Stimulated activated CD4-positive, alpha-beta T cell treated with anti-CD3 and anti-CD28 coated beads, Interleukin-4, amount 100 ng/mL, for 1 hour (primary cell): ENCODE results near the gene NPLOC4.

ENCODE experiments used
- DNase-seq: peaks from one replicate; pipeline ENCODE4 v3.0.0-alpha.2; 2020

The NPLOC4 gene

DNA sequence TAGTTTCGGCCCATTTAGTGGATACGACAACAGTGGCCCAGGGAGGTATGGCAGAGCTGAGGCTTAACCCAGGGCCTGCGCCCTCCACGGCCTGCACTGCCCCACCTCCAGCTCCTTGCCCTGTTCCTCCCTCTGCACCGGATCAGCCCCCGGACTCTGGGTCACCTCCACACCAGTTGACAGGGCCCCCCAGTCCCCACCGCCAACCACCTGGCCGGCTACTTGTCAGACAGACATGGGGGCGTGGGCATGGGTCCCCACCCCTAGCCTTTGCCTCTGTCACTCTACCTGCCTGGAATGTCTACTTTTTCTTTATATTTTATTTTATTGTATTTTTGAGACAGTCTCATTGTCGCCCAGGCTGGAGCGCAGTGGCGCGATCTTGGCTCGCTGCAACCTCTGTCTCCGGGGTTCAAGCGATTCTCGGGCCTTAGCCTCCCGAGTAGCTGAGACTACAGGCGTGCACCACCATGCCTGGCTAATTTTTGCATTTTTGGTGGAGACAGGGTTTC lies 121.3 kb downstream of the NPLOC4 start:
- no peak for DNase-seq

DNA sequence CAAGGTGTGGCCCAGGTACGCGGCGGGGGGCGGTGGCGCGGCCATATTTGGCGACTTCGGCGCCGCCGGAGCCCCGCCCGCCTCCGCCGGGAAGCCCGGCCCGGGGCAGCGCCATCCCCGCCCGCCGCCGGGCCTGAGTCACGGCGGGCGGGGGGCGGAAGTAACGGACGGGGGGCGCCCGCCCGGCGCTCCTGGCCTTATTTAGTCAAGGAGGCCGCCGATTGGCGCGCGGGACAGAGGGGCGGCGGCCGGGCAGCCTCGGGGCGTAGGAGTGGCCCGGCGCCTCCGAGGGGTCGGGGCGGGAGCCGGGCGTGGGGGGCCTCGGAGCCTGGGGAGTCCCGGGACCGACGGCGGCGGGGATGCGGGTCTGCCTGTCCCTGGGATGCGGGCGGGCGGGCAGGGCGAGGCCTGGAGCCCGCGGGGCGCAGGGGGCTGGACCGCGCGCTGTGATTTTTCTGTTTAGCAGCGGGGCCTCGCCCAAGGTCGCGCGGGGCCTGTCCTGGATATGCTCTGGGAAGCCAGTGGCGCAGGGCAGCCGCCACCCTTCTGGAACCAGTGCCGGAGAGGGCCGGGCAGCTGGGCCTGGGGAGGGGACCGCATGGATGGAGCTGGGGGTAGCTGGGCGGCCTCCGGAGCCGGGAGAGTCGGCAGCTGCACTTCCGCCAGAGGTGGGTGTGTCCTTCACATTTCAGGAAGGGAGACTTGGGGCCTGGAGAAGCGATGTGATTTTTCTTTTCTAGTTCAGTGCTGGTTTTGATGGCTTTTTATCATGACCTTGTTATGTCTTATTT lies 122.0 kb downstream of the NPLOC4 start:
- peak; percentile 73 for DNase-seq

DNA sequence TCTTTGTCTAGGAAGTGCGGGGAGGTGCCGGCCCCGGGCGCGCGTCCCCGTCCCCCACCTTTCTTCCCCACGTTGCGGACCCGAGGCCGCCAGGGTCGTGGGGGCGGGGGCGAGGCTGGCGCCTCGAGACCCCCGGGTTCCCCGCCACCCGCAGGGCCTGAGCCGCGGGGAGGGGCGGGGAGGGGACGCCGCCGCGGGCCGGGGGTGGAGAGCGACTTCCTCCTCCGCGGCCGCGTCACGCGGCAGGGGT lies 122.5 kb downstream of the NPLOC4 start:
- DNase-seq = no peak

DNA sequence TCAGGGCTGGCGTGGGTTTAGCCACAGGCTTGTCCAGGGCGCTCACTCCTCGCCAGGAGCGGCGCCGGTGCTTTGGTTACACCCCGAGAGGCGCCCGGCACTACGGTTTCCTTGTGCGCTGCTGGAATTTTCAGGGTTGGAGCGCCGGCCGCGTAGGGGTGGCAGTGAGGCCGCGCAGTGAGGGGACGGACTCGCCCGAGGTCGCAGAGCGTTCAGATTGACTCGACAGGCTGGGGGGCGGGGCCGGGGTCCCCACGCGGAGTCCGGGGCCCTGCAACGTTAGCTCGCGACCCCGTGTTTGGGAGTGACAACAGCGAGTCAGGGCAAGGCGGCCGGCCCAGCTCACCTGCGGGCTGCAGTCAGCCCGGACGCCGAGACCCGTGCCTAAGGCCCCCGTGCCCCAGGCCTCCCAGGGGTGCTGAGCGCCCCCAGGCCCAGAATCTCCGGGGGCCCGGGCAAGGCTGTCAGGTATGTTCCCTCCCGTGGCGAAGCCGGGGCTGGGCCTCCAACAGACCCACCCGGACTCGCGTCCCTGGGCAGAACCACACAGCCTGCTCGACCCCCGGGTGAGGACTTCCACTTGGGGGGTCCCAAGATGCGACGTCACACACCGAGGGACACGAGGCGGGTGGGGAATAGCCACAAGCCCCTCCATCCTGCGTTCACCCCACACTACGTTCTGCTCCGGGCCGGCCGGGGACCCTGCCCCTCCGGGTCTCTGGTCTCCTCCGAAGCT lies 123.0 kb downstream of the NPLOC4 start:
- DNase-seq = peak; percentile 48

DNA sequence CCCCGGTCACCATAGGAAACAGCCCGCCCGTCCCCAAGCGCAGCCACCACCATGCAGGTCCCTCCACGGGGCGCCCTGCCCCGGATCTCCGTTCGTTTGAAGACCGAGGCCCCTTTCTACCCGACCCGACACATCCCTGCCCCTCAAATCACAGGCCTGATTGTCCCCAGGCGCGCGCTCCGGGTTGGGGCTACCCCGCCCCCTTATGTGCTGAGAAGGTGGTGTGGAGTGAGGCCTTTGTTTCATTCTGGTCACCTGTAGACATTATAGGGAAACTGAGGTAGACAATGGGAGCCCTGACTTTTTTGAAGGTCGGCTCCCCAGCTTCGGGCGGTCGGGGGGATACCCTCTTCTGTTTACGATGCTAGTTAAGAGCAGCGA lies 123.5 kb downstream of the NPLOC4 start:
- DNase-seq = peak; percentile 60

DNA sequence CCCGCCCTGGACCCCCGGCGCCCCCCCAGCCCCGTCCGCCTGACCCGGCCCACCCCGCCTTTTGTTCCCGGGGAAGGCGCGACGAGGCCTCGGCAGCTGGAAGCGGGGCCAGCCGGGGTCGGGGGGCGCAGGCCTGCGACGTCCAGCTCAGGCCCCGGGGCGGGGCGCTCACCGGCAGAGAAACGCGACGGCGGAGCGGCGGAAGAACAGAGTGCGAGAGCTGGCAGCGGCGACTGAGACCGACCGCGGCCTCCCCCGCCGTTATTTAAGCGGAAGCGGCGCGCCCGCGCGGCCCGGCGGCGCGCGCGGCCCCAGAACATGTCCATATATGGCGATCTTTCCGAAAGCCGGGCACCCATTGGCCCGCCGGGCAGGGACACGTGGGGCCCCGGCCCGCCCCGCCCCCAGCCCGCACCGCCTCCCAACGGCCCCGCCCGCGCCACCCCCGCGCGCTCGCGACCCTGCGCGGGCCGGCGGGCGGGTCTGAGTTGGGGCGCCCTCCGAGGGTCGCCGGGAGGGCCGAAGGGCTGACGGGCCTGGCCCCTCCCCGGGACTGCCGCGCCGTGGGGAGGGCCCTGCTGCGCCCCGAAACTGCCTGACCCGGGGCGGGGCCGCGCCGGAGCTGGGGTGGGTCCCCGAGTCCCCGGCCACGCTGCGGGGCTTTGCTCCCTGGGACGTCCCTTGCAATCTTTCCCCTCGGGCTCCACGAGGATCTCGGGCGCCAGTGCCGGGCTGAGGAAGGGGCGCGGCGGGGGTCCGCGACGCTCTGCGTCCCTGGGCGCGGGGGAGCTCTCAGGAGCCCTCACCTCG lies 124.1 kb downstream of the NPLOC4 start, which contains the start of gene ACTG1:
Gene ACTG1 (minus strand): TSS at position 238 of the 810 bp plus-strand sequence. CDS start 445 bp downstream, outside the sequence.
- DNase-seq = peak; percentile 90

DNA sequence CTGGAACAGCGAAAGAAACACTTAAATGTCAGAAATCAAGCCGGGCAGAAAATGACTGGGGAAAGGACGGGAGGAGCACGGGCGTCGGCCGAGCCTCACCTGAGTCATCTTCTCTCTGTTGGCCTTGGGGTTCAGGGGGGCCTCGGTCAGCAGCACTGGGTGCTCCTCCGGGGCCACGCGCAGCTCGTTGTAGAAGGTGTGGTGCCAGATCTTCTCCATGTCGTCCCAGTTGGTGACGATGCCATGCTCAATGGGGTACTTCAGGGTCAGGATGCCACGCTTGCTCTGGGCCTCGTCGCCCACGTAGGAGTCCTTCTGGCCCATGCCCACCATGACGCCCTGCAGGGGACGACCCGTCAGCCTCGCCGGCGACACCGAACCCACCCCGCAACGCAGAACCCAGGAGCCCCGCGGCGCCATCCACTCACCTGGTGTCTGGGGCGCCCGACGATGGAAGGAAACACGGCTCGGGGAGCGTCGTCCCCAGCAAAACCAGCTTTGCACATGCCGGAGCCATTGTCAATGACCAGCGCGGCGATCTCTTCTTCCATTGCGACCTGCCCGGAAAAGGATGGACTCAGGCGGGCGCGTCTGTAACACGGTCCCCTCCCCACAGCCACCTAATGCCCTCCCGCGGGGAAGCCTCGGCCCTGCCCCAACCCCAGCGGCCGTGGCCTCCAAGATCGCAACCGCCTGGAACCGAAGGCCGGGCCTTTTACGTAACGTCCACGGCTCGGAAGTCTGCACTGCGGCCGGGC lies 124.9 kb downstream of the NPLOC4 start:
- DNase-seq = no peak

DNA sequence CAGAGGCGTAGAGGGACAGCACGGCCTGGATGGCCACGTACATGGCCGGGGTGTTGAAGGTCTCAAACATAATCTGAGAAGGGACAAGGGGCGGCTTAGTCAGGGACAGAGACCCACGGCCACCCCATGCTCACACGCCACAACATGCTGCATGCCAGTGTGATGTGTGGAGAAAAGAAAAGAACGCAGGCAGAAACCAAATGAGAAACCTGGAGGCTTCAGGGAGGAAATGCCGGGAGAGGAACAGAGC lies 125.4 kb downstream of the NPLOC4 start:
- DNase-seq = no peak

DNA sequence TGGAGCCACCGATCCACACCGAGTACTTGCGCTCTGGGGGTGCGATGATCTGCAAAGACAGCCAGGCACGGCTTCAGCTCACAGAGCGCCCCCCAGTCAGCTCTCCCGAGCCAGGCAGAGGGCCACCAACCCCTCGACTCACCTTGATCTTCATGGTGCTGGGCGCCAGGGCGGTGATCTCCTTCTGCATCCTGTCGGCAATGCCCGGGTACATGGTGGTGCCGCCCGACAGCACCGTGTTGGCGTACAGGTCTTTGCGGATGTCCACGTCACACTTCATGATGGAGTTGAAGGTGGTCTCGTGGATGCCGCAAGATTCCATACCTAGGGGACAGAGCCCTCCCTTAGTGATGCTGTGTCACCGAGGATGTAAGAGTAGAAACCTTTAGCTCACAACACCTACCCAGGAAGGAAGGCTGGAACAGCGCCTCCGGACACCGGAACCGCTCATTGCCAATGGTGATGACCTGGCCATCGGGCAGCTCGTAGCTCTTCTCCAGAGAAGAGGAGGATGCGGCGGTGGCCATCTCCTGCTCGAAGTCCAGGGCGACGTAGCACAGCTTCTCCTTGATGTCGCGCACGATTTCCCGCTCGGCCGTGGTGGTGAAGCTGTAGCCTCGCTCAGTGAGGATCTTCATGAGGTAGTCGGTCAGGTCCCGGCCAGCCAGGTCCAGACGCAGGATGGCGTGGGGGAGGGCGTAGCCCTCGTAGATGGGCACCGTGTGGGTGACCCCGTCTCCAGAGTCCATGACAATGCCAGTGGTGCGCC lies 125.9 kb downstream of the NPLOC4 start:
- peak; percentile 33 for DNase-seq

DNA sequence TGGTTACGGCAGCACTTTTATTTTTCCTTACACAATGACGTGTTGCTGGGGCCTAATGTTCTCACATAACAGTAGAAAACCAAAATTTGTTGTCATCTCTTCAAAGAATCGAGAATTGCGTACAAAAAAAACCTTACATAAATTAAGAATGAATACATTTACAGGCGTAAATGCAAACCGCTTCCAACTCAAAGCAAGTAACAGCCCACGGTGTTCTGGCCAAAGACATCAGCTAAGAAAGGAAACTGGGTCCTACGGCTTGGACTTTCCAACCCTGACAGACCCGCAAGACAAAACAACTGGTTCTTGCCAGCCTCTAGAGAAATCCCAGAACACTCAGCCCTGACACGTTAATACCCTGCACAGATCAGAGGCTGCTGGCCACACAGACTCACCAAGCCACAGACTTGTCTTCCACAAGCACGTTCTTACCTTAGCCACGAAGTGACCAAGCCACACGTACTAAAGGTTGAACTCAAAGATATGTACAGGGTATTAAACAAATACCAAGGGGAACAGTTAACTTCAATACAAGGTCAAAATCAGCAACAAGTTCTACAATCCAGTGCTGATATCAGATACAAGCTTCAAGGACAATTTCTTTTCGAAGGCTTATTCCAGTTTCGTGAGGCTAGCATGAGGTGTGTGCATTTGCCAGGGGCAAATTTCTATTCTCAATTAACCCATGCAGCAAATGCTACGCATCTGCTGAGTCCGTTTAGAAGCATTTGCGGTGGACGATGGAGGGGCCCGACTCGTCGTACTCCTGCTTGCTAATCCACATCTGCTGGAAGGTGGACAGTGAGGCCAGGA lies 126.7 kb downstream of the NPLOC4 start:
- no peak for DNase-seq

DNA sequence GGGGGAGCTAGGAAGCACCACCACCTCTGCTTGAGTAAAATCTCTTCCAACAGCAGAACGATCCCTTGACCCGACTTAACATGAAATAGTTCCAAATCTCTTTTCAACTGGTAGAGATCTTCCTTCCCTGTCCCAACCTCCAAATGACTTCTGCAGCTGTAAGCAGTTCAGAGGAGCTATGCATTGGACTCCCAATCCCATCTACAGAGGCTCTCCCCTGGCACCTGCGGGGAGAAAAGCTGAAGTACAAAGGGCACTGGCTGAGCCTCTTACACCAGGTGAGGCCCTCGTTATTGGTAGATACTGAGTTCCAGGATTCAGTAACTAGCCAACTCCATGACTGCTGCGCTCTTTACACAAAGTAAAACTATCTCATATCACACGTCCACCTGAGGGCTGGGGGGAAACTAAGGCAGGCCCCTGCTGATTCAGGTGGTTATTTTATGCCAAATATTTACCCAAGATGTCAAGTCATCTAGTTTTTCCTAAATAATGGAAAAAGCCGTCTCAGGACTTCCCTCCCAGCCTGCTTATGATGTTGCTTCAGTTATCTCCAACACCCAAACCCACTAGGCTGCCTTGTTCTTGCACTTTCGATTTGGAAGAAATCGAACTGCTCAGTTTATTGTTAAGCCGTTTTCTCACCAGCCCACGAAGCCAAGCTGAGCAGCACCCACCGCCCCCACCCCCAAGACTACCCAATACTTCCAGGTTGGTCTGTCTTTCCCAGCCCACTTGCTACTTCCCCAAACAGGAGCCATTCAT lies 127.5 kb downstream of the NPLOC4 start:
- peak; percentile 53 for DNase-seq

DNA sequence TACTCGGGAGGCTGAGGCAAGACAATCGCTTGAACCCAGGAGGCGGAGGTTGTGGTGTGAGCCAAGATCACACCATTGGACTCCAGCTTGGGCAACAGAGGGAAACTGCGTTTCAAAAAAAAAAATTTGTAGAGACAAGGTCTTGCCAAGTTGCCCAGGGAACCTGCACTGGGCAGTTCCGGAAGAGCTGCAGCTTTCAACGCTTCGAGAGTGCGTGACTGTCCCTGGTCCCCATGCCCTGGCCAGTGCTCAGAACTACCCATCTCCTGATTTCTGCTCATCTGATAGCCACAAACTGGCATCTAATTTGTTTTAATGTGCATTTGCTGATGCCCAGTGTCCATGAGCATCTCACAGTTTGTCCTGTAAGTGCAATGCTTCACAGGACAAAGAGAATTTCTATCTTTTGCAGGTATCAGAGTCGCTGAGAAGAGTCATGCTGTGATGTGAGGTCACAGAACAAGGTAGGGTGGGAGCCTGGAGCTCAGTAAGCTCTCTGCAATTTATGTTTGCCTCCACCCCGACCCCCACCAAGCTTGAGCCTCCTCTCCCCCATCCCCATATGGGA lies 128.2 kb downstream of the NPLOC4 start:
- DNase-seq = no peak
